T1000 (cell line): ENCODE measurements around the gene SYT1.

Source experiments
- DNase-seq: peaks from one replicate; lab custom pipeline; 2025; ENCODE audit warnings: mixed read lengths; lab: John Stamatoyannopoulos, UW

SYT1 gene

GRCh38 chr12:79351251-79351650 is 486.7 kb downstream of the SYT1 start:
- no peak for DNase-seq

- DNase-seq = no peak
Measured at GRCh38 chr12:79356216-79356615, 491.6 kb downstream of the SYT1 start.

- no peak for DNase-seq
Measured at GRCh38 chr12:79357048-79357447, 492.5 kb downstream of the SYT1 start.

- DNase-seq = no peak
Measured at GRCh38 chr12:79358716-79359300, 494.2 kb downstream of the SYT1 start.

GRCh38 chr12:79360286-79360685 is 495.7 kb downstream of the SYT1 start:
- DNase-seq = no peak

- DNase-seq = no peak
Measured at GRCh38 chr12:79360936-79361335, 496.4 kb downstream of the SYT1 start.

GRCh38 chr12:79364197-79364596 is 499.6 kb downstream of the SYT1 start:
- no peak for DNase-seq

- DNase-seq = no peak
Measured at GRCh38 chr12:79366374-79366773, 501.8 kb downstream of the SYT1 start.

- no peak for DNase-seq
Measured at GRCh38 chr12:79367032-79367589, 502.5 kb downstream of the SYT1 start.

- DNase-seq = no peak
Measured at GRCh38 chr12:79370021-79370420, 505.4 kb downstream of the SYT1 start.

GRCh38 chr12:79371226-79371625 is 506.7 kb downstream of the SYT1 start:
- no peak for DNase-seq

- DNase-seq = peak; percentile 2
Measured at GRCh38 chr12:79373896-79374499, 509.4 kb downstream of the SYT1 start.

GRCh38 chr12:79374545-79374944 is 510.0 kb downstream of the SYT1 start:
- DNase-seq = no peak

- no peak for DNase-seq
Measured at GRCh38 chr12:79375050-79375449, 510.5 kb downstream of the SYT1 start.

- no peak for DNase-seq
Measured at GRCh38 chr12:79378496-79378895, 513.9 kb downstream of the SYT1 start.

GRCh38 chr12:79380402-79380801 is 515.8 kb downstream of the SYT1 start:
- no peak for DNase-seq

- no peak for DNase-seq
Measured at GRCh38 chr12:79381248-79382208, 517.0 kb downstream of the SYT1 start.

GRCh38 chr12:79384551-79384950 is 520.0 kb downstream of the SYT1 start:
- no peak for DNase-seq

- no peak for DNase-seq
Measured at GRCh38 chr12:79388011-79388410, 523.4 kb downstream of the SYT1 start.

- no peak for DNase-seq
Measured at GRCh38 chr12:79393842-79394241, 529.3 kb downstream of the SYT1 start.

GRCh38 chr12:79397609-79398008 is 533.0 kb downstream of the SYT1 start:
- no peak for DNase-seq

- DNase-seq = no peak
Measured at GRCh38 chr12:79400481-79400880, 535.9 kb downstream of the SYT1 start.

- no peak for DNase-seq
Measured at GRCh38 chr12:79402606-79403005, 538.0 kb downstream of the SYT1 start.
